ENCODE data around the gene EEPD1.

The EEPD1 gene

GRCh38 chr7:36287371-36288241 is 134.6 kb downstream of the EEPD1 start:
- TF ChIP-seq RARB (CRISPR knock-in tag; IDR thresholded peaks at IDR 0.05), result no peak
- TF ChIP-seq CSDC2 (CRISPR knock-in tag; IDR thresholded peaks at IDR 0.05), result no peak
- no peak for TF ChIP-seq PATZ1 (CRISPR knock-in tag; IDR thresholded peaks at IDR 0.05; ENCODE audit: borderline replicate concordance)
- no peak for TF ChIP-seq TSHZ2 (CRISPR knock-in tag; IDR thresholded peaks at IDR 0.05)
- no peak for TF ChIP-seq CSRNP3 (CRISPR knock-in tag; IDR thresholded peaks at IDR 0.05)
- no peak for TF ChIP-seq PPARA (CRISPR knock-in tag; IDR thresholded peaks at IDR 0.05; ENCODE audit: borderline replicate concordance)
- TF ChIP-seq BACH2 (CRISPR knock-in tag; IDR thresholded peaks at IDR 0.05; ENCODE audit: borderline replicate concordance), result no peak
- TF ChIP-seq ZNF565 (CRISPR knock-in tag; conservative IDR thresholded peaks at IDR 0.05; ENCODE audit: low read depth), result no peak
- TF ChIP-seq ARNTL (CRISPR knock-in tag; IDR thresholded peaks at IDR 0.05; ENCODE audit: borderline replicate concordance, low read depth), result no peak
- no peak for TF ChIP-seq GLIS3 (CRISPR knock-in tag; IDR thresholded peaks at IDR 0.05)
- no peak for TF ChIP-seq ZFP30 (CRISPR knock-in tag; IDR thresholded peaks at IDR 0.05)
- TF ChIP-seq TOX (CRISPR knock-in tag; IDR thresholded peaks at IDR 0.05; ENCODE audit: borderline replicate concordance), result no peak
- no peak for TF ChIP-seq SNAI2 (CRISPR knock-in tag; IDR thresholded peaks at IDR 0.05)
- no peak for TF ChIP-seq ZNF8 (CRISPR knock-in tag; IDR thresholded peaks at IDR 0.05)
- no peak for TF ChIP-seq ZC3H10 (CRISPR knock-in tag; IDR thresholded peaks at IDR 0.05)
- no peak for TF ChIP-seq CREB5 (CRISPR knock-in tag; IDR thresholded peaks at IDR 0.05; ENCODE audit: low read depth)
- ATAC-seq, result no peak

GRCh38 chr7:36288501-36288900 is 135.4 kb downstream of the EEPD1 start:
- ATAC-seq, result no peak

More at GRCh38 chr7:36288501-36288900, 135.4 kb downstream of the EEPD1 start:
- TF ChIP-seq CSDC2 (CRISPR knock-in tag; IDR thresholded peaks at IDR 0.05) (no peak), GLIS3 (CRISPR knock-in tag; IDR thresholded peaks at IDR 0.05) (no peak), OSR1 (CRISPR knock-in tag; IDR thresholded peaks at IDR 0.05) (no peak), POU6F1 (CRISPR knock-in tag; IDR thresholded peaks at IDR 0.05; ENCODE audit: borderline replicate concordance, low read depth) (no peak), CSRNP3 (CRISPR knock-in tag; IDR thresholded peaks at IDR 0.05) (no peak), TSHZ2 (CRISPR knock-in tag; IDR thresholded peaks at IDR 0.05) (no peak), SNAI2 (CRISPR knock-in tag; IDR thresholded peaks at IDR 0.05) (no peak), ZNF70 (CRISPR knock-in tag; IDR thresholded peaks at IDR 0.05) (no peak), ZFP3 (CRISPR knock-in tag; IDR thresholded peaks at IDR 0.05) (no peak), ZNF565 (CRISPR knock-in tag; conservative IDR thresholded peaks at IDR 0.05; ENCODE audit: low read depth) (no peak), PATZ1 (CRISPR knock-in tag; IDR thresholded peaks at IDR 0.05; ENCODE audit: borderline replicate concordance) (no peak), ARNTL (CRISPR knock-in tag; IDR thresholded peaks at IDR 0.05; ENCODE audit: borderline replicate concordance, low read depth) (no peak), TCF4 (CRISPR knock-in tag; IDR thresholded peaks at IDR 0.05; ENCODE audit: borderline replicate concordance) (no peak)

Measured in SK-N-SH treated with all-trans-retinoic acid at 6 μM for 48 hours (cell line).